GM18519 (cell line): ENCODE results near the gene RIPOR2.

Source experiments
- ATAC-seq: cut with Tn5 transposase; IDR thresholded peaks from one replicate; pipeline ENCODE4 v1.9.1; 2021; ENCODE audit warnings: mild to moderate bottlenecking, moderate library complexity; ENCODE audit not compliant: unreplicated experiment, low FRiP score

The RIPOR2 gene

DNA sequence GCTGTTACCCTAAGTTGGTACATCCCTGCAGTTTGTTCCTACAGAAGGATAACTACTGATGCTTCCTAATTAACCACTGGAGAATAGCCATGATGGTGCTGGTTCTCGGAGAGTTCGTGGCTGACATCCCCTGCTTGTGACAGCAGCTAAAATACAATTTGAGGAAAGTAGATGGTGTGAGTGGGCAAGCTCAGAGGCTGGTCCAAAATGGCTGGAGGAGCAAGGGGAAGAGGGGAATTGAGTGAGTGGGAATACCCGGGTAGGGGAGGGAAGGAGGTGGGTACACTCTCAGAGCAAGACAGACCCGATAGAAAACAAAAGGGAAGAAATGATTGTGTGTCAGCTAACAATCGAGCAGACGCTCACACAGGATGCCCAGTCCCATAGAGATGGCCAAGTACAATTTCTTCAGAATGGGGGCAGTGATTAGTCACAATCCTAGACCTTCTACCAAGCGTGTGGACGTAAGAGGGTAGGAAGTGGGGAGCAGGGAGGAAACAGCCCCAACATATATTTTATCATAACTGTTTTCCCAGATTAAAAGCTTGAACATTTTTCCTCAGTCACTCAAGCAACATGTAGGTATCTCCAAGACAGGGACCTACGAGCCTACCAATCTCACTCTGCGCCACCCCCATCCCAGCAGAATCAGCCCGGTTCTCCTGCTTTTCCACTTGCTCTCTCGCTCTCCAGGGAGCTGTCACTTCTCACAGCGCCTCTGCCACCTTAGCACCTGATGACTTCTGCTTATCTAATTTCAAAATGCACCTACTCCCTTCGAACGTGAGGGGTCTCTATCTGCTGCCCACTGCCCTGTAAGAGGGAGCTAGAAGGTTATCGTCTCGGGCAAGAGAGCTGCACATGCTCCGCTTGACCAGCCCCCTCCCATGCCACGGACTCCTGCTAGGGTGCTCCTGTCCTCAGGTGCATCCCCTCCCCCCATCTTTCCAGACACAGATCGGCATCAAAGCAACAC is 26.2 kb downstream of the RIPOR2 start:
- no peak for ATAC-seq

DNA sequence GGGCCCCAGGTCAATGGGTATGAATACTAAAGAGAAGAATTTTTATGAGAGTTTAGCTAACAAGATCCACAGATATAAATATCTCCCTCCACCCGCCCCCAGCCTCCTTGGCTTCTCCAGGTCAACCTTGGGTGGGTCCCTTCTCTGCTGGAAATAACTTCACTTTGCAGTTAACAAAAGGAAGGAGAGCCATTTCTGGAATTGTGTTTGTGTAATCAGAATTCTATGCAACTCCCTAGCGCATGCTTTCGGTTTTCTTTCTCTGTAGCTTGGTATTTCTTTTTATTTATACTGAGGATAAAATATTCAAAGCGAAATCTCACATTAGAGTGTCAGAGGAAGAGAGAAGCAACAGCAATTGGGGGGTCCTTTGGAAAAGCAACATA is 27.1 kb downstream of the RIPOR2 start:
- ATAC-seq, result no peak

GRCh38 chr6:24907919-24908649 is 27.7 kb downstream of the RIPOR2 start:
- ATAC-seq, result no peak

- no peak for ATAC-seq
These were observed 29.4 kb downstream of the RIPOR2 start for GRCh38 chr6:24906314-24906713.

DNA sequence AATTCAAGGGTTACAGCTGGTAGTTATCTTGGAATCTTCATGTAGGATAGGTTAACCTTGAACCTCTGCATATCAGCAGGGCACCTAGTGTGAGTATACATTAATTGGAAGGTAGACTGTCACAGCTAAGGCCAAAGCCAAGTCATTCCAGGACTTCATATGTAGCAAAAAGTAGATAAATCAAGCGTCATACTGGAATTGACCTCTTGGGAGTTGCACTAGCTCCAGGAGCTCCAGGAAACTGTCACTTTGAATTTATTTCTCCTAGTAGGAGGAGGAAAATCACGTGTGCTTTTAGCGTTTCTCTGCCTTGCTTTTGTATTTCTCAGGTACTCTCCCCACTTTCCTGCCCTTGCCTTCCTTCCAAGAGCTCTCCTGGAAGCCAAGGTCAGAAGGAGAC is 30.3 kb downstream of the RIPOR2 start:
- ATAC-seq, result no peak

- no peak for ATAC-seq
These were observed 32.1 kb downstream of the RIPOR2 start for GRCh38 chr6:24903681-24904080.

DNA sequence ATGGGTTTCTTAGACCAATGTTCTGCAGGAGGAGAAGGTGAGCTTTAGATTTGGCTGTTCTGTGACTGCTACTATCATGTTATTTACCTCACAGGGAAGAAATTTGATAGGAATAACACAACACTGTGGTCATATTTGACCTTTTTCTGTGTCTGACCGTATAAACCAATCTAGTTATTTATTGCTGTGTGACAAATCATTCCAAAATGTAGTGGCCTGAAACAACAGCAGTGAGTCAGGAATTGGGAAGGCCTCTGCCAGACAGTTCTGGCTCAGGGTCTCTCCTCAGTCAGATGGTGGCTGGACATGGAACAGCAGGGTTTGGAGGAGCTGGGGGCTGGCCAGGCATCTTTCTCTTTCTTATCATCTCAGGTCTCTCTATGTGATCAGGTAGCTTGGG is 33.0 kb downstream of the RIPOR2 start:
- ATAC-seq, result no peak

DNA sequence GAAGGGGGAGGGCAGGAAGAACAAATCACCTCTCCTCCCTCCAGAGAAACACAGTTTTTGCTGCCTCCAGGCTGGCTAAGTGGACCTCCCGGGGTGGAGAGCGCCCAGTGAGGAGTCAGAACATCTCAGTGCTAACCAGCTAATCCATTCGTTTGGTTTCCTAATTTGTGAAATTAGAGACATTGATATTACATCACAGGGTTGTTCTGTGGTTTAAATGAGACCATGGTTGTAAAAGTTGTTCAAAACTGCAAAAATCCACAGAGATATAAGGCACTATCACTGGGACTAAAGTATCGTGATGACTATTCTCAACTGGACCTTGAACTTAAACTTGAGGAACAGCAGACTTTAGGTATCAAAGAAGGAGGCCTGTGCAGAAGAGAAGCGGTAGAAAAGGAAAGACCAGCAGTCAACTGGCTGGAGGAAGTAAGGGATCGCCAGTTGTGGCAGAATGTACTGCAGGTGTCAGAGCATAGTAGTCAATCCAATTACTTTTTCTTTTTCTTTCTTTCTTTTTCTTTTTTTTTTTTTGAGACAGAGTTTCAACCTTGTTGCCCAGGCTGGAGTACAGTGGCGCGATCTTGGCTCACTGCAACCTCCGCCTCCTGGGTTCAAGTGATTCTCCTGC is 33.9 kb downstream of the RIPOR2 start:
- ATAC-seq, result no peak

GRCh38 chr6:24900917-24901697 is 34.7 kb downstream of the RIPOR2 start:
- ATAC-seq, result no peak

DNA sequence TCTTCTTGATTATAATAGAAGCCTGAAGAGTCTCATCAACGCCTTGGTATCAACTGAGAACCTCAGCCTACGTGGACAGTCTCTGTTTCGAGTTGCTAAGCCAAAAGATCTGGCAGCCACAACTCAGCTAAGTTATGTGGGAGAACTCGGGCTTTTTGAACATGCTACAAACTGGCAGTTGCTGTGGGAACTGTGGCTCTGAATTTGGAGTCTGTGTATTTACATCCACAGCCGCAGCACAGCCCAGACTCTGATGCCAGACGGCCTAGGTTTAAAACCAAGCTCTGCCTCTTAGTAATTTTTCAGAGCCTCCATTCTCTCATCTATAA is 35.8 kb downstream of the RIPOR2 start:
- no peak for ATAC-seq

DNA sequence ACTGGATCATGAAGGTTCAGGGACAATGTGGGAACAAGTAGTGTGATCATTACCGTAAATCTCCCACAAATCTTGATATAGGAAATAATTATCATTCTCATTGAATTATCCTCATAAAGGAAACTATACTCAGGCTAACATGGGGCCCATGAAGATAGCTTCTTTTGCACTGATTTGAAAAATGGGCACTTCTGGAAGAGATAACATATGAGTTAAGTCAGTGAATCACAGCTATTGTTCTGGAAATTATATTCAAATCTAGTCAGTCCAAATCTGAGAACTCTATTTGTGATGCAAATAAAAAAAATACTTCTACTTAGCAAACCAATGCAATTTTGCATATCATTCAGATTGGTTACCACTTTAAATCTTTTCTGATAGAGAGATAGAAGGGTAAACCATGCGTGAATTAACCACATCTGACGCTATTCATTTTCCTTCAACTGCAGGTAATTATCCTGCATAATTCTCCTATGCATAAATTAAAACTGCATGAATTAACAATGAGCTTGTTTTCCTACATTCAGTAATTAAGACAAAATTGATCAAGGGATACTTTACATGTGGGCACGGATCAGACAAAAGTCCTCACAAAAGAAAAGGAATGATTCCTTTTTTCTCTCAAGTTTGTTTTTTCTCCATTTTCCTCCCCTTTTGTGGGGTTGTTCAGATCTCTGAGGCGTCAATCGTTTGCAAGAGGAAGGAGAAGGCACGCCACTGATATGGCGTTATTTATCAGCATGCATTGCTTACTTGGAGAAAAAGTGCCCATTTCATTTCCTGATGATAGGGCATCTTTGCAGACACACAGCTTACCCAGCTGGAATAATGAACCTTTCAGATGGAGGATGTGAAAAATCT is 36.4 kb downstream of the RIPOR2 start:
- no peak for ATAC-seq

DNA sequence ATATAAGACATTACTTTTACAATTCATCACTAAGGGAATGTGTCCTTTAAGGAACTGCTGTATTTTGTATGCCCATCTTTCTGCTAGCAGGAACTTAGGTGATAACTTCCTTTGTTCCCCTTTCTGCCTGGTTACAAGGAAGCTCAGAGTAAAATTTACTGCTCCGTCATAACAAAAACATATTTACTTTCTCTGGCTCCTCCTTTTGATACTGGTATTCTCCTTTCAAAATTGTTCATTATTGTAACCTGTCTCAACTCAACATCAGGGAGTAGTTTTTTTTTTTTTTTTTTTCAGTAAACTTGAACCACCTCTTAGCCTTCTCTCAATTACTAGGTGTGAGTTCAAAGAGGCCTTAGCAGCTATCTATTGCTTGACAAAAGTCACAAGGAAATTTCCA is 37.1 kb downstream of the RIPOR2 start:
- ATAC-seq, result no peak

GRCh38 chr6:24897186-24897585 is 38.6 kb downstream of the RIPOR2 start:
- no peak for ATAC-seq

GRCh38 chr6:24893342-24893850 is 42.4 kb downstream of the RIPOR2 start:
- no peak for ATAC-seq

DNA sequence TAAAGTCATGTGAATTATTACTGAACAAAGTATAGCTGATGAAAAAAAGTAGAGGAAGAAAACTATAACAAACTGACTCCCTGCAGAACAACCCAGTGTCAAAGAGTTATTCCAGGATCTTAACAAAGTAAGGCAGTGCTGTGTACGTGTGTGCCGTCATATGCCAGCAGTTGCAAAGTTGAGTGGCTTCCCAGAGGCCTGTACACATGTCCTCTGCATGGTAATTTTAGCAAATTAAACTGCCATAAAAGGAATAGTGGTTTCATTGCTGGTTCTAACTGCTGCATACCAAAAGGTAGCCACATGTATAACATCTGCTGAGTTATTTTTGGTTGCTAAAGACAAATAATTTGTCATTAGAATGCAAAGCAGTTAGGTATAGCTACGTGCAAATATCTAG is 44.8 kb downstream of the RIPOR2 start:
- ATAC-seq, result no peak

GRCh38 chr6:24890471-24890870 is 45.3 kb downstream of the RIPOR2 start:
- ATAC-seq, result no peak

GRCh38 chr6:24888715-24889370 is 46.9 kb downstream of the RIPOR2 start:
- ATAC-seq, result no peak

GRCh38 chr6:24887545-24888140 is 48.1 kb downstream of the RIPOR2 start:
- ATAC-seq, result no peak

DNA sequence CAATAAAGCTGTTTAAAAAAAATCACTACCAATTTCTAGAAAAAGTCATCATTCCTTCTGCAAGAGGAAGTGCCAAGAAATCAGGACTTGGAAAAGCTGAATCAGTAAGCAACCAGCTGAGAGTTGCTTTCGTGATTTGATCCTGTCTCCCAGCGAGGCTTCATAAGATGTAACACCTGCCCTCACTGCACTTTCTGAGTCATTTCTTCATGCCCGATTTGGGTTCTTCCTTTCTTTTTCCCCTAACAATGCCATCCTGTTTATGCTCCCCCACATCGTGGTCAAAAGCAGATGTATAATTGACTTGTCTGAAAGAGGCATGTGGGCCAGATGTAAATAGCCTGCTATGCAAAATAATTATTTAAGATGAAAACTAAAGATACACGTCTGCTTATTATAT is 52.1 kb downstream of the RIPOR2 start:
- peak; percentile 48 for ATAC-seq
